Epithelial cell of prostate (primary cell): ENCODE measurements around the gene METTL27.
"Not testable (repeated sequence)": the region's sequence is repeated elsewhere in the genome, so short reads cannot be mapped to it uniquely, and the experiment has no call there.

Source experiments
- DNase-seq: peaks from one replicate; pipeline ENCODE4 v3.0.0-alpha.2; 2011; ENCODE audit warnings: low read depth, low spot score
- H3K27ac ChIP-seq: fragments of 450-650 bp; 2 replicates; pipeline ENCODE4 v1.5.1; 2017; ENCODE audit warnings: mild to moderate bottlenecking

METTL27 gene

DNA sequence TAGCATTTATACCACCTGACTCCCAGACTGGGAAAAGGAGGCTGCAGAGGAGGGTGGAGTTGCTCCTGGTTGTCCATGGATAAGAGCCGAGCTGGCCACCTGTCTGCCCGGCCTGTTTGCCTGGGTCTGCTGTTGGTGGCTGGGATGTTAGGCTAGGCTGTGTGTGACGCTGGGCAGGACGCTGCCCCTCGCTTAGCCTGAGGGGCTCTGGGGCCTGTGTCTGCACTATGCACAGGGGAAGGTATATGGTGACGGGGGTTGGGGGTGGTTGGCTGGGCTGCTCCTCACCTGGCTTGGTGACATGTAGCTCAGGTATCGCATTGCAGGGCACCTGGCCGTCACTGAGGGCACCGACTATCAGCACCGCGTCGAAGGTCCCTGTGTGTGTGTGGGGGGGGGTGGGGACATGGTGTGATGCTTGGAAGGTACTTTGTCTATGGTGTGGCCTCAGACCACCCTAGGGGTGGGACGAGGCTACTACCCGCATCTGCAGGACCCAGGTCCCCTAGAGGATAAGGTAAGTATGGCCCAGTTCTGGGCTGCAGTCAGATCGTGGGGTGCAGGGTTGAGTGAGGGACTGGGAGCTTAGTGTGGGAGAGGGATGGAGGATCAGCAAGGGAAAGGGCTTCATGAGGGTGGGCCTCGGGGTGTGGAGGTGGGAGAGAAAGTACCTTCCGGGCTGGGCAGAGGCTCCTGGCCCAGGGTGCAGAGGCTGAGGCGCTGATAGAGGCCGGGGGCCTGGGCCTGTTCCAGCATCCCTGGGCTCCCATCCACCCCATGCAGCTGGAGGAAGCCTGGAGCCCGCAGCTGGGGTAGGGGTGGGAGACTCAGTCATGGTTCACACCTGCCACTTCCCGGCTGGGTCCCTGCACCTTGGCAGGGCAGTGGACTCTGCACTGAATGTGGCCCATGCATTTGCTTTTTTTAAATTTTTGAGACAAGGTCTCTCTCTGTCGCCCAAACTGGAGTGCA is 2.3 kb downstream of the METTL27 start:
- no peak overlapping the region for H3K27ac ChIP-seq
- no peak for DNase-seq

- H3K27ac ChIP-seq, result peak overlapping the region; percentile 68
- DNase-seq, result no peak
These were observed 3.0 kb downstream of the METTL27 start for GRCh38 chr7:73839290-73839689.

GRCh38 chr7:73838642-73839041 is 3.7 kb downstream of the METTL27 start:
- no peak for DNase-seq

DNA sequence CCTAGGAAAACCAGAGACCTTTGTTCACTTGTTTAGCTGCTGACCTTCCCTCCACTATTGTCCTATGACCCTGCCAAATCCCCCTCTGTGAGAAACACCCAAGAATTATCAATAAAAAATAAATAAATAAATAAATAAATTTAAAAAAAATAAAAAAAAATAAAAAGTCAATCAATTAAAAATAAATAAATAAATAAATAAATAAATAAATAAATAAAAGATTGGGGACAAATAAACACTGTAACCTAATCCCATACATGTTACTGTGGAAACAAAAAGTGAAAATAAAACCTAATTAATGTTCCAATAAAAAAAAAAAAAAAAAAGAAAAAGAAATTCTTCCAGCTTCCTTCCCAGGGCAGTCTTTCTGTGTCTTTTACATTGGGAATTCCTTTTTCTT is 5.1 kb downstream of the METTL27 start:
- not testable (repeated sequence) for DNase-seq, H3K27ac ChIP-seq

More at GRCh38 chr7:73838642-73839041, 3.7 kb downstream of the METTL27 start:
- H3K27ac ChIP-seq, result peak overlapping the region; percentile 68

- no peak overlapping the region for H3K27ac ChIP-seq
- DNase-seq, result no peak
These were observed 7.6 kb downstream of the METTL27 start for GRCh38 chr7:73834626-73835191.

GRCh38 chr7:73833251-73833919 is 8.9 kb downstream of the METTL27 start:
- DNase-seq, result no peak
- peak overlapping the region; percentile 91 for H3K27ac ChIP-seq

DNA sequence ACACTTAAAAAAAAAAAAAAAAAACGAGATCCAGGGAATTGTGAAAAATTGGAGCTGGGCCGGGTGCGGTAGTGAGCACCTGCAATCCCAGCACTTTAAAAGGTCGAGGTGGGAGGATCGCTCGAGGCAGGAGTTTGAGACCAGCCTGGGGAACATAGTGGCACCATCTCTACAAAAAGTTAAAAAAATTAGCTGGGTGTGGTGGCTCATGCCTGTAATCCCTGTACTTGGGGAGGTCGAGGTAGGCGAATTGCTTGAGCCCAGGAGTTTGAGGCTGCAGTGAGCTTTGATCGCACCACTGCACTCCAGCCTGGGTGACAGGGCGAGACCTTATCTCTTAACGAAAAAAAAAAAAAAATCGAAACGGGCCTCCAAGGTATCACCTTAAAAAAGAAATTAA is 9.5 kb downstream of the METTL27 start:
- no peak for DNase-seq
- peak overlapping the region; percentile 91 for H3K27ac ChIP-seq

- DNase-seq, result no peak
- H3K27ac ChIP-seq, result peak overlapping the region; percentile 91
These were observed 10.3 kb downstream of the METTL27 start for GRCh38 chr7:73831834-73832651.

DNA sequence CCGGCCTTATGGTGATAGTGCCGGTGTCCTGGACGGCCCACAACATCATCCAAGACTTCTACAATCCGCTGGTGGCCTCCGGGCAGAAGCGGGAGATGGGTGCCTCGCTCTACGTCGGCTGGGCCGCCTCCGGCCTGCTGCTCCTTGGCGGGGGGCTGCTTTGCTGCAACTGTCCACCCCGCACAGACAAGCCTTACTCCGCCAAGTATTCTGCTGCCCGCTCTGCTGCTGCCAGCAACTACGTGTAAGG is 10.8 kb downstream of the METTL27 start:
- H3K27ac ChIP-seq, result peak overlapping the region; percentile 91

GRCh38 chr7:73830681-73831583 is 11.4 kb downstream of the METTL27 start, which contains the start of gene CLDN4:
Gene CLDN4, plus strand, starts transcription at chr7:73830996. Its CDS starts 206 bp downstream, at chr7:73831202.
- DNase-seq, result peak; percentile 83
- H3K27ac ChIP-seq, result peak within 1 kb of the TSS; percentile 91

More for the DNA sequence above, 10.8 kb downstream of the METTL27 start:
- DNase-seq, result no peak

DNA sequence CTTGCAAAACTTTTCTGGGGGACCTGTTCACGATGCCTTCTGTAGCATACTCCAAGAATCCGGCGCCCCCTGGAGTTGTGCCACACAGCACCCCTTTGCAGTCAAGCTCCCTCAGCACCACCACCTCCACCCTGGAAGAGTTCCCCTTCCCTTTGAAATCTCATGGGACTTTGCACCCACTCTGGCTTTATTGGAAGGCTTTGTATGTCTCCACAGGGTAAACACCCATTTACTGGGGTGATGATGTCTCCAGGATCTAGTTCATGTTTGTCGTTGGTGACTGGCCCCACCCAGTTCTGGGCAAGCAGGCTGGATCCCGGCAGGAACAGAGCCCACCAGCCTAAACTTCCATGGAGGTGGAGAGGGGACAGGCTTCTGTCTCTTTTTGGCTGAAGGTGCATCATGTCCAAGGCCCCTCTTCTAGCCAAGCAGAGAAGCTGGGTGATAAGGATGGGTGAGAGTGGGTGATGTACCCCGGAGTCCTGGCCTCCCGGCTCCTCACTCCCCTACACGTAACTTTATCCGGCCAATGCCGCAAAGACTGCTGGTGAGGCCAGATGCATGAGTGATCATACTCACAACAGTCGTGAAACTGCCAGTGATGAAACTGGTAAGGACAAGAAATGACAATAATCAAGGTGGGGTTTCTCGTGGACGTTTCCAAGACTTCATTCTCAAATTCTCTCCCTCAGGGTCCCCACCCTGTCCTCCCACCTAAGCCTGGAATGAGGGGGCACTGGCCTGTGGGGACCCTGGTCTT is 12.2 kb downstream of the METTL27 start:
- no peak for DNase-seq
- H3K27ac ChIP-seq, result peak overlapping the region; percentile 91

- no peak for DNase-seq
- H3K27ac ChIP-seq, result peak overlapping the region; percentile 91
These were observed 12.8 kb downstream of the METTL27 start for GRCh38 chr7:73829505-73829904.

GRCh38 chr7:73828972-73829371 is 13.3 kb downstream of the METTL27 start:
- peak overlapping the region; percentile 91 for H3K27ac ChIP-seq
- DNase-seq, result no peak

- DNase-seq, result peak; percentile 83
- peak overlapping the region; percentile 91 for H3K27ac ChIP-seq
These were observed 14.1 kb downstream of the METTL27 start for GRCh38 chr7:73828107-73828803.

GRCh38 chr7:73827567-73828106 is 14.7 kb downstream of the METTL27 start:
- DNase-seq, result no peak
- H3K27ac ChIP-seq, result peak overlapping the region; percentile 91

DNA sequence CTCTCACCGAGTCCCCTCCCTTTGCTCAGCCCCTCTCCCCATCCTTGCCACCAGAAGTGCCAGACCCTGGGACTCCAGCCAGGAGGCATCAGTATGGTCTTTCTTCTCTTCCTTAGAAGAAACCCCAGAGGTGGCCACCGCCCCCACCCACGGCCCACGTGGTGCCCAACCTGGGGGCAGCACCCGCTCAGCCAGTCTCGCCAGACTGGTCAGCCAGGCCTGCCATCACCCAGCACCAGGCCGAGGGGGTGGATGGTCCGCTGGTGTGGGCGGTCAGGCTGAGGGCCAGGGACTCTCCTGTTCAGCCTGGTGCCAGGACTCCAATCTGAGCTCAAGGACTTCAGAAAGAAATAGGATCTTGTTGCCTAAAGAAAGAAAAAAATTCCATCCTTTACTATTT is 17.3 kb downstream of the METTL27 start:
- DNase-seq, result no peak
- no peak overlapping the region for H3K27ac ChIP-seq

DNA sequence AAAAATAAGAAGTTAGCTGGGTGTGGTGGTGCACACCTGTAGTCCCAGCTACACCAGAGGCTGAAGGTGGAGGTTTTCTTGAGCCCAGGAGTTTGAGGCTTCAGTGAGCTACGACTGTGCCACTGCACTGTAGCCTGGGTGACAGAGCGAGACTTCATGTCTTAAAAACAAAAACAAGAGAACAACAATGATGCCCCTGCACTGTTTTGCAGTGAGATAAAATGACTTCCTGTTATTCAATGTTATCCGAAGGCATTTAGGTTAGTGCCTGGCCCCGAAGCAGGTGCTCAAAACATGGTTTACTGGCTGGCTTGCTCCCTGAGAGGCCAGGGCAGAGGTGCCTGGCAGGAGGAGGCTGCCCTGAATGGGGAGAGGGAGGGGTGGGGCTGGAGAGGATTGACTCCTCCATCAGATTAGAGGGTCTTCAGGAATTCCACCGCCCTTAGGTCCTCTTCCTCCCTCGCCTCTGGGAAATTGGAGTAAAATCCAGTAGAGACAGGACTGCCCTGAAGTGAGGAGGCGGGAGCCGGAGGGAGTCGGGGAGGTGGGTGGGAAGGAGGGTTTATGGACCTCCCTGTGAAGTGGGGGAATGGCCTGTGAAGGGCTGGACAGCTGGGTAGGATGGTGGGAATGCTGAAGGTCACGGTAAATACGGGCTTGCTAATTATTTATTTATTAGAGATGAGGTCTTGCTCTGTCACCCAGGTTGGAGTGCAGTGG is 18.3 kb downstream of the METTL27 start:
- H3K27ac ChIP-seq, result peak overlapping the region; percentile 83

More for the DNA sequence above, 18.3 kb downstream of the METTL27 start:
- DNase-seq, result no peak
